NB4 (cell line): ENCODE measurements around the gene LAG3.

Experiments used
- CTCF ChIP-seq: IDR thresholded peaks from one replicate; pipeline ENCODE4 v1.5.1; 2012; ENCODE audit warnings: low read depth, low read length
- MYC ChIP-seq: IDR thresholded peaks from 2 replicates; pipeline ENCODE4 v1.6.1; 2011; ENCODE audit warnings: low read depth, low read length
- POLR2A ChIP-seq: IDR thresholded peaks from 2 replicates; pipeline ENCODE4 v1.6.1; 2011; ENCODE audit warnings: mild to moderate bottlenecking; ENCODE audit not compliant: insufficient read length; ENCODE audit errors: extremely low read depth
- TF ChIP-seq, protein P1 (sequence below): IDR thresholded peaks from 2 replicates; pipeline ENCODE4 v1.6.1; 2011; ENCODE audit warnings: low read depth, low read length

DNA sequence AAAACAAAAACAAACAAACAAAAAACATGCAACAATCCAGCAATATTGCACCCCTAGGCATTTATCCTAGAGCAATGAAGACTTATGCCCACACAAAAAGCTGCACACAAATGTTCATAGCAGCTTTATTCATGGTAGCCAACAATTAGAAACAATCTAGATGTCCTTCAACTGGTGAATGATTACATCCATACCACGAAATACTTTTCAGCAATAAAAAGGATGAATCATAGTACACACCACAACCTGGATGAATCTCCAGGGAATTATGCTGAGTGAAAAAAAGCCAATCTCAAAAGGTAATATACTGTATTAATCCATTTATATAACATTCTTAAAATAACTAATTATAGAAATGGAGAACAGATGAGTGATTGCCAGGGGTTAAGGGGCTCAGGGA, 34.9 kb downstream of the LAG3 start:
- TF ChIP-seq CTCF (no peak), POLR2A (no peak), MYC (no peak)
- TF ChIP-seq, protein P1, sequence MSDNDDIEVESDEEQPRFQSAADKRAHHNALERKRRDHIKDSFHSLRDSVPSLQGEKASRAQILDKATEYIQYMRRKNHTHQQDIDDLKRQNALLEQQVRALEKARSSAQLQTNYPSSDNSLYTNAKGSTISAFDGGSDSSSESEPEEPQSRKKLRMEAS = no peak
